ENCODE results near the gene ERC2.

DNA sequence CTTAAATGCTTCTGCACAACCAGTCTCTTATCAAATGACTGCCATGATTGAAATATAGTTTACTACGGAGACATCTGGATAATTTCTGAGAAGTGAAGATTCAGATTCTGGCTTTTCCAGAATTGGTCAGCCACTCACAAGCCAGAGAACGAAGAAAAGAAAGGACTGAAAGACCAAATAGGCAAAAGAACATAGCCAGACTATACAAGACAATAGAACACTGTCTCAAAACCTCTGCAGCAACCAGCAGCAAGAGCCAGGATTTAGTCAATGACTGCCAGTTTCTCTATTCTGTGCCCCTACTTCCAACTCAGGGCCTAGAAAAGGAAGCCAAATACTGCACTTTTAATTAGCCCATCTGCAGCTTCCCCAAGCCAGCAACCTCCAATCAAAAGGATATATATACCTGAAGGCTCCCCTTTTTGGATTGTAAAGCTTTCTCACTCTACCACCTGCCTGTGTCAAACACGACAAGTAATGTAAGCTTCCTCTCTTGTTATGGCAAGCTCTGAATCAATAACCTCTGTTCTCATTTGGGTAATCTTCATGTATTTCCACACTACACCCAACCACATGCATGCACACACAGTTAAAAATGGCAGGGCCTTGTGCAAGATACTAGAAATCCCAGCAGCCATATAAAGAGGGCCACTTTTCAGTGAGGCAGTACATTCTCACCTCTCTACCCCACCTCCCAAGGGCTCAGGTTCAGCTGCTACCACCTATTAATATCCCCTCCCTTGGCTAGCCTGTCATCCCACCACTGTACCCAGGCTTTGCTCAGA is 97.1 kb downstream of the ERC2 start:
- TF ChIP-seq POLR2AphosphoS5 (IDR thresholded peaks at IDR 0.05; ENCODE audit: low read depth, low read length) (no peak), POLR2A (IDR thresholded peaks at IDR 0.05; ENCODE audit: low read depth, low read length) (no peak), TAF1 (IDR thresholded peaks at IDR 0.05; ENCODE audit: low read depth, low read length) (no peak), POU2F2 (IDR thresholded peaks at IDR 0.05; ENCODE audit: low read depth, low read length) (no peak)
